GM18502 (cell line): Measurements from ENCODE around the gene MFAP4.

Experiments
- ATAC-seq: cut with Tn5 transposase; IDR thresholded peaks from one replicate; pipeline ENCODE4 v1.9.1; 2021; ENCODE audit warnings: mild to moderate bottlenecking; ENCODE audit not compliant: unreplicated experiment, poor library complexity

Gene MFAP4

DNA sequence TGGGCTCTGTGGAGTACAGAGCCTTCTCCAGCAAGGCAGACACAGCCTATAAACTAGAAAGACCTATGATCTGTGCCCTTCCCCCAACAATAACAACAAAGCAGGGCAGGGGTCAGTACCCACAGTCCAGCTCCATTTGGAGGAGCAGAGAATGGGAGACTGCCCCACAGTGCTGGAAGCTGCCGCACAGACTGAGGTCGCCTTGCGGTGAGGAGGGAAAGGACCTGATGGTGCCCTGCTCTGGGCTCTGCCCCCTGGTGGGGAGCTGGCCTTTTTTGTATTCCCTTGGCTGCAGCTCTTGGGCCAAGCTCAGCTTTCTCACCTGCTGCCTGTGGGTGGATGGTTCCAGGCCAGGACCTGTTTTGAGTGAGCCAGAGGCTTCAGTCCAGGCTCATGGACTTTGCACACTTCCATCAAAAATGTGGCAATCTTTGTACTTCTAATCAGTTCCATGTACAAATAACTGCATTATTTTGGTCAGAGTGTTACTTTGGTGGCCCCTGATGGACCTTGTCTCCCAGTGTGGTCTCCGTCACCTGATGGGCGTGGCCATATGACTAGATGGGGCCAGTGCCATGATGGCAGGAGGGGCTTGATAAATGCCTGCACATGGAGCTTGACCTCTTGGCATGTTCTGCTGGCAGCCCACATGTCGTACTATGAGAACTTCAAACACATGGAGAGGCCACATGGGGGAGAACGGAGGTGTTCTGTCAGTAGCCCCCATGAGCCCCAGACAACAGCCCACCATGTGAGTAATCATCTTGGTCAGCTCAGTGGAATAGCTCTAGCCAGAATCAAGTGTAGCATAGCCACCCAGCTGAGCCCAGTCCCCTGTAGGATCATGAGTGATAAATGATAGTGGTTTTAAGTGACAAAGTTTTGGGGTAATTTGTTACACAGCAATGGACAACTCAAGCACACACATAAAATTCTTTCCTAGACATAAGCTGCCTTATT lies 48.7 kb downstream of the MFAP4 start:
- peak; percentile 48 for ATAC-seq

DNA sequence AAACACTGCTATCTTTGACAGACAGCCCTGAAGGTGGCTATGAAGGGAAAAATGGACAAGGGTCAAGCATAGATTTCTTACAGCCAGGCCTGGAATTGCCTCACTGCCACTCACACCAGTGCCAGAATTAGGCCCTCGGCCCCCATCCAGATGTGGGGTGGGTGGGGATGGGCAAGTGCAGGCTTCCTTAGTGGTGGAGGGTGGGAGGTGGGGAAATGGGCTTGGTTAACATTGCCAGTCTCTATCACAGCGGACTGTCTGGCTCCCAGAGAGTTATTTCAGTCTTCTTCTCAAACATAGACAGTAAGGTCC lies 49.3 kb downstream of the MFAP4 start:
- ATAC-seq, result no peak

DNA sequence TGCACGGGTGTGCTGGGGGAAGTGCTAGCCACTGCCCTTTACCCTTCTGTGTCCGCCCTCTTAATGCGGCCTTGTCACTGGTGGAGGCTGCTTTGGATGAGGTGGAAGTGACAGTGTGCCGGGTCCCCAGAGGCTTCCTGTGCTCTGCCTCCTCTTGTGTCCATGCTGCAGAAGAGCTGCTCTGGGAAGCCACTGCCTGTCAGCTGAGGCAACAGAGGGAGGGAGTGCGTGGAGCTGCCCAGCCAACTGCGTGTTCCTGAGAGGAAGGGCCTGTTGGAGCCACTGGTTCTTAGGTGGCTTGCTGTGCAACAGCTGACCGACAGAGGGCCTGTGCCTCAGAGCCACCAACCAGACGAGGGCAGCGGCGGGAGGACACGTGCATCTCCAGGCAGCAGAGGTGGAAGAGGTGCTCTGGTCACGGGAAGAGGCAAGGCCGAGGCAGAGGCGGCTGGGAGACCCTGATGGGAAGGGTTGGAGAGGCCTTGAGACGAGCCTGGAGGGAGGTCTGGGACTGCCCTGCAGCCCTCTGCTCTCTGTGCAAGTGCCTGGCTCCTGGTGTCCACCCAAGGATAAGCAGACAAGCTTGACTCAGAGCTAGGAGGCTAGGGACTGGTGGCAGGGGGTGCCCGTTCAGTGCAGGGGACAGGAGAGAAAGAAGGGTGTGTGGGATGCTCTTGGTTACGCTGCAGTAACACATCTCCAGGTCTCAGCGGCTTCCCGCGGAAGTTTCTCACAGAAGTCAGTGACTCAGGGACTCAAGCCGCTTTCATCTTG lies 49.9 kb downstream of the MFAP4 start:
- no peak for ATAC-seq

DNA sequence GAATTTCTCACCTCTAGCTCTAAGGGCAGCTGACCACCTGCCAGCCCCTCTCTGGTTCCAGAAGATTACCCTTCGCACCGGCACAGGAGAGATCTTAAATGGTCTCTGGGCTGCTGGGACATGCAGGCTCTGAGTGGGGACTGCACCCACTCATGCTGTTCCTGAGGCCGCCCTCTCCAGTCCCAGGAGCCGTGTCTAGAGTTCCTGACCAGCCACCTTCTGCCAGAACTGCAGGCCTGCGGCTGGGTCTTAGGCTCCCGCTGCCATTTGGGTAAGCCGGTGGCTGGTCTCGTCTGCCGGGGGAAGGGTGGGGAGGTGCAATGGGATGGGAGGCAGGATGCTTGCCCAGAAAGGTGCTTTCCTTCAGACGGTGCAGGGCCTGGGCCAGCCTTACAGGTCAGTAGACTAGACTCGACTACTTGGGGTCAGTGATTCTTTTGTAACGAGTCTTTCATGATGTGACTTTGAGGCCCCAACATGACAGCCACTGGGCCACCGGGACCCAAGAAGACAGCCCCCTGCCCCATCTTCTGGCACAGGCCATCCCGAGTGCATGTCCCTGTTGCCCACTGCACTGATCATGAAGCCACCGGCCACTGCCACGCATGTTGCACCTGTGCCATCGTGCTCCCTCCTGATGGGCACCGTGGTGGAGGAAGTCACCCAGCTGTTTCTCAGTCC lies 50.9 kb downstream of the MFAP4 start:
- ATAC-seq, result no peak

DNA sequence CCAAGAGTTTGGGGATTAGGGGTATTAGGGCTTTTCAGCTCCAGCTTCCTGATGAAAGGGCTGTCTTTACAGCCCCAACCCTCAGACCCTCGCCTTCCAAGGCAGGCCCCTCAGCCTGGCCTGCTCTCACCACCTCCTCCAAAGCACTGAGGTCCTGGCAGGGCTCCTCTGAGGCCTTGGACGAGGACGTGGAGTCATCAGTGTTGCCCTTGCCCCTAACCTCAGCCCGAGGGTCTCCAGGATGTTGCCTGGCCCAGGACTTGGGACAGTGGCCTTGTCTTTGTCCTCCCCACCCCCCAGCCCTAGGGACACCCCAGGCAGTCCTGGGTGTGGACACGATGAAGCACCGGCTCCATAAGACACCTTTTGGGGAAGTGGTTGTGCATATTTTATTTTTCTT lies 52.7 kb downstream of the MFAP4 start:
- ATAC-seq, result no peak

DNA sequence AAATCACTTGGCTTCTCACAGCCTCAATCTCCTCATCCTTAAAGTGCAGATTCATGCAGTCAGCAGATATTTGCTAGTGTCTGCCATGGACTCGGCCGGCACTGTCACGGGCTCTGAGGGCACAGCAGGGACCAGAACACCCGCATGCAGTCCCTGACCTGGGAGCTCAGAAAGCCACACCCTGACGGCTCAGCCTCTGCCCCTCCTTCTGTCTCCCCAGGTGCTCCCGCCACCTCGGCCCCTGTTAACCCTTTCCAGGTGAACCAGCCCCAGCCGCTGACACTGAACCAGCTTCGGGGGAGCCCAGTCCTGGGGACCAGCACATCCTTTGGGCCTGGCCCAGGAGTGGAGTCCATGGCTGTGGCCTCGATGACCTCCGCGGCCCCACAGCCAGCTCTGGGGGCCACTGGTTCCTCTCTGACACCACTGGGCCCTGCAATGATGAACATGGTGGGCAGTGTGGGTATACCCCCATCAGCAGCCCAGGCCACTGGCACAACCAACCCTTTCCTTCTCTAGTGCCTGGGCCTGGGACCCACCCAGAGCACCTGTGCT lies 53.2 kb downstream of the MFAP4 start:
- no peak for ATAC-seq
